IPS DF 4.7 (cell line): ENCODE data around the gene LRBA.
"Not testable (repeated sequence)": the region's sequence is repeated elsewhere in the genome, so short reads cannot be mapped to it uniquely, and the experiment has no call there.

Experiments
- DNase-seq: peaks from one replicate; pipeline ENCODE4 v3.0.0-alpha.2; 2013; ENCODE audit warnings: low spot score; ENCODE audit errors: extremely low read depth

LRBA gene

GRCh38 chr4:150572704-150573504 is 442.2 kb downstream of the LRBA start:
- DNase-seq: no peak

DNA sequence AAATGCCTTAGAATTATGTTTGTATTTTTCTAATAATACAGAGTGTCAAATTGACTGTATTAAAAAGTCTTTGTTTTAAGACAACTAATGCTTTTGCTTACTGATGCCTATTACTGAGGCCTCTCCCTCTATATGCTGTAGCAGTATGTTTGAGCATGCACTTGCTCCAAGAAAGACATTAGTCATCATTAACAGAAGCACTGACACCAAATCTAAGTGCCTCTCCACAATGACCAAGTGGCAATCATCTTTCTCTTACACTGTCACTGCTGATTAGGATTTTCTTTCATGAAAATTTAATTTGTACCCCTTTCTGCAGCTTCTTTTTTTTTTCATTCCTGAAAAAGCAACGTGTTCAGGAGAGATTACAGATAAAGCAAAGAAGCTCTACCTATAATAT is 444.2 kb downstream of the LRBA start:
- DNase-seq: no peak

GRCh38 chr4:150569998-150570535 is 445.0 kb downstream of the LRBA start:
- DNase-seq: no peak

- DNase-seq: no peak
Observed at GRCh38 chr4:150569384-150569987, 445.6 kb downstream of the LRBA start.

DNA sequence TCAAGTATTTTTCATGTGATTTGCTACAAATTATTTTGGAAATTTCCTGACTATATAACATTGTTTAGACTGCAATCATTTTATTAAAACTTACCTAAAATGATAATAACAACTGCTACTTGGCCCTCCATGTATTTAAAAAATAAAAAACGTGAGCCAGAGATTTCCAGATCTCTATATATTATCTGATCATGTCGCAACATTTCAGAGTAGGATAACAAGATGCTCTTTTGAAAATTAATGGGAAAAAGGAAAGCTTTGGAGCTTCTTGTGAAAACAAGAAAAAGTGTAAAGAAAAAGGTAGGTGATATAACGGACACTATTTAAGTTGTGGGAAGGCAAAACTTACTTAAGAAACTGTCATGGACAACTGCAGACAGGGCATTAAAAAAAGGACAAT is 448.0 kb downstream of the LRBA start:
- no peak for DNase-seq

DNA sequence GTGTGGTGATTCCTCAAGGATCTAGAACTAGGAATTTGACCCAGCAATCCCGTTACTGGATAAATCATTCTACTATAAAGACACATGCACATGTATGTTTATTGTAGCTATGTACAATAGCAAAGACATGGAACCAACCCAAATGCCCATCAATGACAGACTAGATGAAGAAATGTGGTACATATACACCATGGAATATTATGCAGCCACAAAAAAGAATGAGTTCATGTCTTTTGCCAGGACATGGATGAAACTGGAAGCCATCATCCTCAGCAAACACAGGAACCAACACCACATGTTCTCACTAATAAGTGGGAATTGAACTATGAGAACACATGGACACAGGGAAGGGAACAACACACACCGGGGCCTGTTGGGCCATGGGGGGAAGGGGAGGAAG is 450.1 kb downstream of the LRBA start:
- not testable (repeated sequence) for DNase-seq

- no peak for DNase-seq
Observed at GRCh38 chr4:150562751-150563150, 452.3 kb downstream of the LRBA start.

DNA sequence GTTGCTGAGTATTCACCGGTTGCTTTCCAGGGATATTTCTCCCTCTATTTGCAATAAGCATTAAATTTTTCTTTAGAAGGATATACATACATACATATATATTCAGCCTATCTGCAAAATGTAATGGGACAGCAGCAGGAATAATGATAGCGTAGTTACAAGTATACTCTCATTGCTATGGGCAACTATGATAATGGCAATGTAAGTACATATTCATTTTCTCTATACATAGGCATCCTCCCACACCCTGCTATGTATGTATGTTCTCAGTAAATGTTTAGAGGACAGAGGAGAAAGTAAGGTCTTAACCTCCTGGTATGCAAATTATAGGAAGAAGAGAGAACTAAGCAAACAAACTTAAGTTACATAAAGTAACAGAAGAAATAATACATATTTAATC is 452.8 kb downstream of the LRBA start:
- no peak for DNase-seq

- no peak for DNase-seq
Observed at GRCh38 chr4:150561143-150561737, 453.8 kb downstream of the LRBA start.

DNA sequence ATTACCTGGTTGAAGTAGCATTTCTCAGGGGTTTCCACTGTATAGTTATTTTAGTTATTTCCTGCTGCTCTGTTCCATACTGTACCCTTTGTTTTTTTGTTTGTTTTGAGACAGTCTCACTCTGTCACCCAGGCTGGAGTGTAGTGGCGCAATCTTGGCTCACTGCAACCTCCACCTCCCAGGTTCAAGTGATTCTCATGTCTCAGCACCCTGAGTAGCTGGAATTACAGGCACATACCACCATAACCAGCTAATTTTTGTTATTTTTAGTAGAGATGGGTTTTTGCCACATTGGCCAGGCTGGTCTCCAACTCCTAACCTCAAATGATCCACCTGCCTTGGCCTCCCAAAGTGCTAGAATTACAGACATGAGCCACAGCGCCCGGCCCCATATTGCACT is 457.3 kb downstream of the LRBA start:
- not testable (repeated sequence) for DNase-seq

DNA sequence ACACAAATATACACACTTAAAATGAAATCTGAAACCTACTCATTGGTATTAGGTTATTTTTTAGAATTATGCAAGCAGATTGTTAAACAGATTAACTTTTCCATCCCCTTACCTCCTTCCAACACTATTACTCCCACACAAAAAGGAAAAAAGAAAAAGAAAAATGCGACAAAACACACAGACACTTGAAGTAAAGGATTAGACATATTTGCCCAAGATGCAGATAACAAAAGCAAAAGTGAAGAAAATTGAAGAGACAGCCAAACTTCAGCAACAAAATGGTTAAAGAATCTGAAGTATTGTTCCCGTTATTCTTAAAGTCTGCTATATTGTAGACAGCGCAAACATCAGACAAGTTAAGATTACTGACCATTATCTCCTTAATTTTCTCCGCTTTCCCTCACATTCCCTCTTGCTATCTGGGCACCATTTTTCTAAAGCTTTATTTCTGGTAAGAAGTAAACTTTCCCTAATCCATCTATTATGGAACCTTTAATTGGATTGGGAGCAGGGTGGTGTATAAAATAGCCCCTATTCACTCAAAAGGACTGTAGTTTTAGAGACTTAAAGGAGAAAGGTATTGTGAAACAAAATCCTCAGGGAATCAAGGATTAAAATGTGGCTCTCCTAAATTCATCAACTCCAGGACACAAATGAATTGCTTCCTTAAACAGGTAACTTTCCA is 467.8 kb downstream of the LRBA start:
- no peak for DNase-seq

DNA sequence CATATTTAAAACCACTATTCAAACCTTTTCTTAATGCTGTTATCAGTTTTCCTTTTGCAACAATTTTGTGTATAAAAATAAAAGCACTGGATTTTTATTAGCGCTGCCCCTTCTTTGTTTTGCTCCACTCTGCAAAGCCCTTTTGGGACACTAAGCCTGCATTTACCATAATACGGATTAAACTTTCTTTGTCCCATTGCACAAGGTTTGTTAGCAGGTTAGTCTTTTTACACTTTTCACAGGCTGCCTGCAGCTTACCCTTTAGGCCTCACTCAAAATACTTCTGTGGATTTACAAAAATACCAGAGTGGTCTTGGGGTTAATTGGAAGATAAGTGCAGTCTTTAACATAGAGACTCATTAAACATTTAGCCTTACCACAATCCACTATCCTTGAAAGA is 468.8 kb downstream of the LRBA start:
- DNase-seq: no peak

DNA sequence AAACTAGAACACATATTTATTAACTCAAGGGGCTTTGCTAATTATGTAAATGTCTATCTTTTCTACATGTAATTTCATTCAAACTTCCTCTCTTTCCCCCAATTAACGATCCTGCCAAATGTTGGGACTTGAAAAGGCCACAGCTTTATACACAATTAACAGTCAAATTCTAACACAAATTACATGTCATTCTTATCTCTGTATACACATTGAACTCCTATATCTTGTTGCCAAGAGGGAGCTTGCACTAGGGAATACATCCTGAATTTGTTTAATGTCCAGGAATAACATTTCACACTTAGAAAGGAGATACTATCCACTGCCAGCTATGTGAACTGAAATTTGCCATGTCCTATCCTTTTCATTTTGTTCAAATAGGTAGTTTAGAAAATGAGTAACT is 472.0 kb downstream of the LRBA start:
- no peak for DNase-seq

DNA sequence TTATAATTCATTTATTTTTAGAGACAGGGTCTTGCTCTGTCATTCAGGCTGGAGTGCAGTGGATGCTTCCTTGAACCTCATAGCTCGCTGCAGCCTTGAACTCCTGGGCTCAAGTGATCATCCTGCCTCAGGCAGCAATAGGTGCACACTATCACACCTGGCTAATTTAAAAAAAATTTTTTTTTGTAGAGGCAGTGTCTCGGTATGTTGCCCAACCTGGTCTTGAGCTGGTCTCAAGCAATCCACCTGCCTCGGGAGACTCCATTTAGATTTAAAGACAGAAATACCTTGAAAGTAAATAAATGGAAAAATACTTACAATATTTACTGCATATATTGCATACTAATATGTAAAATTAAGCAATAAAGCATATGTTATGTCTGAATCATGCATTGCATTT is 473.4 kb downstream of the LRBA start:
- DNase-seq: no peak

DNA sequence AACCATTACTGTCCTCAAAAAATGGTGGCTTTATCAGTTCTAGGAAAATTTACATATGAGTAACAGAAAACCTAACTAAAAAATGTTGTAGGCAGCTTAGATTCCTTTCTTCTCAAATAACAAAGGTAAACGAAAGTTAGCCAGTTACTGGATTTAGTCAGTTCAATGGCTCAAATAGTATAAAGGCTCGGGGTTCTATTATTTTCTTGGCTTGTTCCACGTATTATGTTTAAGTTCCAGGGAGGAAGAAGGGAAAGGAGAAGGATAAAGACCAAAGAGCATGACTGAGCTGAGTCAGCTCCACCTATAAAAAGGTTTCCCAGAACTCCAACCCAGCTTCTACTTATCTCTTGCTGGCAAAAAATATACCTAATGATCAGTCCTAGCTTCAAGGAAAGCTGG is 474.1 kb downstream of the LRBA start:
- DNase-seq: no peak

GRCh38 chr4:150540536-150540935 is 474.5 kb downstream of the LRBA start:
- no peak for DNase-seq

DNA sequence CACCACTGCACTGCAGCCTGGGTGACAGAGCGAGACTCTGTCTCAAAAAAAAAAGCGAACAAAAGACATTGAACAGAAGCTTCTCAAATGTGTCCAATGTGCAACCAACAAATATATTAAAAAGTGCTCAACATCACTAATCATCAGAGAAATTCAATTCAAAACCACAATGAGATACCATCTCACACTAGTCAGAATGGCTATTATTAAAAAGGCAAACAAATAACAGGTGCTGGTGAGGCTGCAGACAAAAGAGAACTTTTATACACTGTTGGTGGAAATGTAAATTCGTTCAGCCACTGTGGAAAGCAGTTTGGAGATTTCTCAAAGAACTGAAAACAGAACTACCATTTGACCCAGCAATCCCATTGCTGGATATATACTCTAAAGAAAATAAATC is 477.2 kb downstream of the LRBA start:
- not testable (repeated sequence) for DNase-seq

DNA sequence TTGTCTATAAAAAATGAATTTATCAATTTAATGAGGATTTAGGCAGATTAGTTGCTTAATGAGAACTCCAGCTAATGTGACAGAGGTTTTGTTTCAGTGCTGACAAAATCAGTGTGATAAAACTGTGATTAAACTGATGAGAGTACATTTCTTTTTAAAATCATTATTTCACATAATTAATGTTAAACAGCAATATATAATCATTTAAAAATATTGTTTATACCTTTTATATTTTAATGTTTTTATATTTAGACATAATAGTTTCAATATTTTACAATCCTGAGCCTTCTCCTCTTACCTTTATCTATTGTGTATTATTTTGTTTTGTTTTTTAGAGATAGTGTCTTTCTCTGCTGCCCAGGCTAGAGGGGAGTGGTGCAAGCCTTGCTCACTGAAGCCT is 480.3 kb downstream of the LRBA start:
- DNase-seq: no peak

- DNase-seq: no peak
Observed at GRCh38 chr4:150533673-150534072, 481.4 kb downstream of the LRBA start.

DNA sequence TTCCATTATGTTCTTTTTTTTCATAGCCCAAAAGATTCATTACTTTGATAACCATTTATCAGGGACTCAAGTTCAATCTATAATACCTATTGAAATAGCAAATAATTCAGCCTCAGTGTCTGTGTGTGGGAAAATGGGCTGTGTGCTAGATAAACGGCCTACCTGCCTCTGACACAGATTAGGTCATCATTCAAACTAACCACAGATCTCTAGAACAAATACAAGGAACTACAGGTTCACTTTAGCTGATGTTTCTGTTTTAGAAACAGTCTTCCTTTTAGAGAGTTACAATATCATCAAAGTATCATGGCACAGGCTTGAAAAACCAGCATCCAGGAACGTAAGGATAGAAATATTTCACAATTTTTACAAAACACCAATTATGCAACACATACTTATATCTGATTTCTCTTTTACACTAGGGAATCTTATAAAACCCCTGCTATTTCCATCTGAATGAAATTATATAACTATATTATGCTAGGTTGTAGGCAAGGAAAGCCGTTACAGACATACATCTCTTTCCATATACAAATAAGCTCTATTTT is 489.7 kb downstream of the LRBA start:
- no peak for DNase-seq

- no peak for DNase-seq
Observed at GRCh38 chr4:150518559-150518958, 496.5 kb downstream of the LRBA start.

DNA sequence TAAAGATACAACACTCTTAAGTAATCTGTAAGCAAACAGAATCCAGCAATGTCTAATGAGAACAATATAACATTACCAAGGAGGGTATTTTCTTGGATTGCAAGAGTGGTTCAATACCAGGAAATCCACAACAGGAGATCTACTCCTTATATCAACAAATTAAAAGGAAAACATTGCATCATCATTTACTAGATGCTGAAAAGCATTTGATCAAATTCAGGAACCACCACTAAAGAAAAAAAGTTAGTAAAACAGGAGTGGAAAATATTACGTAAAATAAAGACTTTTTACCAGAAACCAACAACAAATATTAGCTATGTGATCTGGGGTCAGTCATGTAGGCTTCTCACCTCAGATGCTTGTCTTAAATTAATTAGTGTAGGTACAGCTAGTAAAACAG is 499.9 kb downstream of the LRBA start:
- no peak for DNase-seq
